Mesenchymal stem cell (in vitro differentiated cells and primary cell): ENCODE measurements around the gene CD19.
A peak's percentile ranks its signal among the peaks of the same experiment; 100 is the strongest.

Experiments used
- DNase-seq: peaks from one replicate; pipeline ENCODE4 v3.0.0-alpha.2; 2013
- H2AFZ ChIP-seq: one replicate; pipeline ENCODE4 v1.6.1; 2013; ENCODE audit warnings: low read depth, mild to moderate bottlenecking, control low read depth, inconsistent platforms, low read length, moderate library complexity
- H2AK5ac ChIP-seq: 2 replicates; pipeline ENCODE4 v1.6.1; 2013; ENCODE audit warnings: low read length, moderate library complexity, mild to moderate bottlenecking, inconsistent platforms; ENCODE audit not compliant: severe bottlenecking
- H2BK120ac ChIP-seq: one replicate; pipeline ENCODE4 v1.6.1; 2013; ENCODE audit warnings: low read depth, mild to moderate bottlenecking, inconsistent platforms, low read length, moderate library complexity
- H2BK12ac ChIP-seq, 2 experiments: one replicate each; pipeline ENCODE4 v1.6.1; 2013; ENCODE audit warnings: inconsistent platforms in 2 of 2, low read length in 2 of 2, mild to moderate bottlenecking in 2 of 2, moderate library complexity in 2 of 2, control low read depth in 1 of 2
- H2BK15ac ChIP-seq: one replicate; pipeline ENCODE4 v1.6.1; 2013; ENCODE audit warnings: mild to moderate bottlenecking, low read depth, inconsistent platforms; ENCODE audit not compliant: poor library complexity, severe bottlenecking
- H2BK5ac ChIP-seq: 2 replicates; pipeline ENCODE4 v1.6.1; 2013; ENCODE audit warnings: low read depth, mild to moderate bottlenecking, low read length, control low read depth, inconsistent platforms; ENCODE audit not compliant: poor library complexity, severe bottlenecking
- H3K14ac ChIP-seq, 2 experiments: one replicate each; pipeline ENCODE4 v1.6.1; 2013; ENCODE audit warnings: inconsistent platforms in 2 of 2, low read length in 2 of 2, control low read depth in 1 of 2, mild to moderate bottlenecking in 1 of 2, moderate library complexity in 1 of 2
- H3K18ac ChIP-seq, 2 experiments: one replicate each; pipeline ENCODE4 v1.6.1; 2013; ENCODE audit warnings: inconsistent platforms in 2 of 2, low read length in 2 of 2, control low read depth in 1 of 2, low read depth in 1 of 2, mild to moderate bottlenecking in 1 of 2
- H3K23ac ChIP-seq, 2 experiments: one replicate each; pipeline ENCODE4 v1.6.1; 2013; ENCODE audit warnings: inconsistent platforms in 2 of 2, low read length in 2 of 2, mild to moderate bottlenecking in 2 of 2, moderate library complexity in 2 of 2, control low read depth in 1 of 2
- H3K27ac ChIP-seq: 2 replicates; pipeline ENCODE4 v1.5.1; 2013; ENCODE audit warnings: mild to moderate bottlenecking, moderate library complexity, low read length, control low read depth, inconsistent platforms; ENCODE audit not compliant: poor library complexity, severe bottlenecking
- H3K27me3 ChIP-seq, 2 experiments: 2 replicates each; pipeline versions ENCODE4 v1.6.1 to v1.7.0; 2013; ENCODE audit warnings: low read length in 2 of 2, mild to moderate bottlenecking in 2 of 2, moderate library complexity in 2 of 2, control low read depth in 1 of 2, inconsistent platforms in 1 of 2; ENCODE audit not compliant: control insufficient read depth in 1 of 2, insufficient read depth in 1 of 2
- H3K36me3 ChIP-seq, 2 experiments: 2 replicates each; pipeline versions ENCODE4 v1.6.1 to v1.7.0; 2013; ENCODE audit warnings: low read length in 2 of 2, control low read depth in 1 of 2, inconsistent platforms in 1 of 2, low read depth in 1 of 2, mild to moderate bottlenecking in 1 of 2; ENCODE audit not compliant: insufficient read depth in 2 of 2, control insufficient read depth in 1 of 2
- H3K4ac ChIP-seq, 2 experiments: one replicate each; pipeline ENCODE4 v1.6.1; 2013; ENCODE audit warnings: inconsistent platforms in 2 of 2, low read length in 2 of 2, mild to moderate bottlenecking in 2 of 2, moderate library complexity in 2 of 2, control low read depth in 1 of 2, low read depth in 1 of 2
- H3K4me1 ChIP-seq: 2 replicates; pipeline ENCODE4 v1.6.1; 2013; ENCODE audit warnings: low read depth, low read length, control low read depth; ENCODE audit not compliant: control insufficient read depth, insufficient read depth
- H3K4me2 ChIP-seq: 2 replicates; pipeline ENCODE4 v1.6.1; 2013; ENCODE audit warnings: low read length, mild to moderate bottlenecking, inconsistent platforms; ENCODE audit not compliant: poor library complexity, severe bottlenecking
- H3K4me3 ChIP-seq, 2 experiments: 2 replicates each; pipeline versions ENCODE4 v1.5.1 to v1.7.0; 2013; ENCODE audit warnings: low read length in 2 of 2, mild to moderate bottlenecking in 2 of 2, control low read depth in 1 of 2, low read depth in 1 of 2; ENCODE audit not compliant: insufficient read depth in 1 of 2
- H3K79me1 ChIP-seq: replicated peaks from 2 replicates; pipeline ENCODE4 v1.6.1; 2013; ENCODE audit warnings: mild to moderate bottlenecking, control low read depth, low read length, inconsistent platforms; ENCODE audit not compliant: poor library complexity, severe bottlenecking
- H3K9ac ChIP-seq: 2 replicates; pipeline ENCODE4 v1.7.0; 2013; ENCODE audit warnings: mild to moderate bottlenecking, low read length, moderate library complexity
- H3K9me3 ChIP-seq: 2 replicates; pipeline ENCODE4 v1.7.0; 2013; ENCODE audit warnings: mild to moderate bottlenecking, low read length; ENCODE audit not compliant: control insufficient read depth
- H4K8ac ChIP-seq: one replicate; pipeline ENCODE4 v1.6.1; 2013; ENCODE audit warnings: inconsistent platforms, mild to moderate bottlenecking, low read length, moderate library complexity
- H4K91ac ChIP-seq: one replicate; pipeline ENCODE4 v1.6.1; 2013; ENCODE audit warnings: mild to moderate bottlenecking, low read length, inconsistent platforms
- WGBS: methylation state at CpG from one replicate; pipeline ENCODE4 v1.1.7; 2013; ENCODE audit warnings: mixed read lengths; 5-methylcytosine and 5-hydroxymethylcytosine counted together

CD19 gene

DNA sequence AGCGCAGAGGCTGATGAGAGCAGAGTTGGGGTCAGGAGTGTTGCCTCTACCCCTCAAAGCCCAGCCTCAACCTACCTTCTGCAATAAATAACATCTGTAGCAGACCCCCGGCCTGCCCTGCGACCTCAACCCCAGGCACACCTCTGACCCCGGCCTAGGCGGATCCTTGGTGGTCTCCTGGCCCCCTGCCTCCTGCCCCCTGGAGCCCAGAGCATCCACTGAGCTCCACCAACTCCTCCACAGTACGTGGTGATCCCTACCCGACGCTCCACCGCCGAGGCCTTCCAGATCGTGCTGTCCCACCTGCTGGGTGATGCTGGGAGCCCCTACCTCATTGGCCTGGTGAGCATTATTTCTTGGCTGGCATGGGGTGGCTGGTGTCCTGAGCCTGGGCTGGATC lies 51.2 kb downstream of the CD19 start:
- peaks cover 32% of the 10 kb centered on the region for H3K79me1 ChIP-seq
- DNase-seq, result no peak
- H3K14ac ChIP-seq, result no peak overlapping the region
- H2BK12ac ChIP-seq, result no peak overlapping the region
- H3K27me3 ChIP-seq, result no peaks in the 10 kb centered on the region
- no peak overlapping the region for H3K4me3 ChIP-seq
- no peak overlapping the region for H3K23ac ChIP-seq
- WGBS, result 97% methylated on average over 11 of the region's 11 CpGs
- no peak overlapping the region for H3K4me2 ChIP-seq
- no peak overlapping the region for H3K4ac ChIP-seq
- H3K18ac ChIP-seq, result no peak overlapping the region
- peaks cover 80 to 93% of the 10 kb centered on the region in 2 experiments for H3K36me3 ChIP-seq
- peaks cover 14% of the 10 kb centered on the region for H3K9me3 ChIP-seq
- H2BK120ac ChIP-seq, result no peak overlapping the region
- no peak overlapping the region for H2BK15ac ChIP-seq
- no peak overlapping the region for H2BK5ac ChIP-seq
- no peak overlapping the region for H2AK5ac ChIP-seq
- peak overlapping the region; percentile 54 for H4K91ac ChIP-seq
- H4K8ac ChIP-seq, result no peak overlapping the region
- no peak overlapping the region for H3K27ac ChIP-seq
- H3K9ac ChIP-seq, result no peak overlapping the region
- no peaks in the 10 kb centered on the region for H3K4me1 ChIP-seq
- no peak overlapping the region for H2AFZ ChIP-seq

DNA sequence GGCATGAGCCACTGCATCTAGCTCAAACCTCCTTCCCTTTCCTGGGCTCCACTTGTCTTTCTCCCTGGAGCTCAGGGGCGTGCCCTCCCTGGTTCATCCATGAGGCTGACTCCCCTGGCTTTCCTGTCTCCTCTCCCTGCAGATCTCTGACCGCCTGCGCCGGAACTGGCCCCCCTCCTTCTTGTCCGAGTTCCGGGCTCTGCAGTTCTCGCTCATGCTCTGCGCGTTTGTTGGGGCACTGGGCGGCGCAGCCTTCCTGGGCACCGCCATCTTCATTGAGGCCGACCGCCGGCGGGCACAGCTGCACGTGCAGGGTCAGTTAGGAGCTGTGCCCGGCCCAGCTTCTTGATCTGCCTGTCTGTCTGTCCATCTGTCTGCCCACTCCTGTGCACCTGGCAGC lies 51.9 kb downstream of the CD19 start:
- Histone ChIP-seq H3K27me3 (no peaks in the 10 kb centered on the region), H3K4ac (no peak overlapping the region), H3K4me1 (no peaks in the 10 kb centered on the region), H3K4me3 (no peak overlapping the region), H2BK120ac (no peak overlapping the region), H3K14ac (no peak overlapping the region), H3K36me3 (peaks cover 80 to 94% of the 10 kb centered on the region in 2 experiments), H3K23ac (no peak overlapping the region), H3K79me1 (peaks cover 26% of the 10 kb centered on the region), H3K4me2 (no peak overlapping the region), H4K91ac (no peak overlapping the region), H3K18ac (no peak overlapping the region), H2BK15ac (no peak overlapping the region), H3K9me3 (peaks cover 14% of the 10 kb centered on the region), H2AK5ac (no peak overlapping the region), H3K27ac (no peak overlapping the region), H3K9ac (no peak overlapping the region), H2BK5ac (no peak overlapping the region), H4K8ac (no peak overlapping the region), H2BK12ac (no peak overlapping the region), H2AFZ (no peak overlapping the region)
- no peak for DNase-seq
- WGBS, result 95% methylated on average over 18 of the region's 18 CpGs

DNA sequence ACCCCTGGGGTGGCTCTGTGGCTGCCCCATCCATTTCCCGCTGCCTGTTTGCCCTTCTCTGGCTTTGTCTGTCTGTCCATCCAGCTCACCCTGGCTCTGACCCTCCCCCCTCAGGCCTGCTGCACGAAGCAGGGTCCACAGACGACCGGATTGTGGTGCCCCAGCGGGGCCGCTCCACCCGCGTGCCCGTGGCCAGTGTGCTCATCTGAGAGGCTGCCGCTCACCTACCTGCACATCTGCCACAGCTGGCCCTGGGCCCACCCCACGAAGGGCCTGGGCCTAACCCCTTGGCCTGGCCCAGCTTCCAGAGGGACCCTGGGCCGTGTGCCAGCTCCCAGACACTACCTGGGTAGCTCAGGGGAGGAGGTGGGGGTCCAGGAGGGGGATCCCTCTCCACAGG lies 52.3 kb downstream of the CD19 start:
- Histone ChIP-seq H3K9me3 (peaks cover 14% of the 10 kb centered on the region), H3K4me3 (no peak overlapping the region), H3K4me1 (no peaks in the 10 kb centered on the region), H2BK12ac (no peak overlapping the region), H3K23ac (no peak overlapping the region), H2AFZ (no peak overlapping the region), H3K36me3 (peaks cover 77 to 95% of the 10 kb centered on the region in 2 experiments), H2BK120ac (no peak overlapping the region), H3K4me2 (no peak overlapping the region), H2BK5ac (no peak overlapping the region), H3K27ac (no peak overlapping the region), H3K79me1 (peaks cover 23% of the 10 kb centered on the region), H3K18ac (no peak overlapping the region), H3K14ac (no peak overlapping the region), H2AK5ac (no peak overlapping the region), H4K8ac (no peak overlapping the region), H3K9ac (no peak overlapping the region), H2BK15ac (no peak overlapping the region), H3K4ac (no peak overlapping the region), H4K91ac (no peak overlapping the region), H3K27me3 (no peaks in the 10 kb centered on the region)
- WGBS, result 91% methylated on average over 12 of the region's 12 CpGs
- DNase-seq, result no peak

DNA sequence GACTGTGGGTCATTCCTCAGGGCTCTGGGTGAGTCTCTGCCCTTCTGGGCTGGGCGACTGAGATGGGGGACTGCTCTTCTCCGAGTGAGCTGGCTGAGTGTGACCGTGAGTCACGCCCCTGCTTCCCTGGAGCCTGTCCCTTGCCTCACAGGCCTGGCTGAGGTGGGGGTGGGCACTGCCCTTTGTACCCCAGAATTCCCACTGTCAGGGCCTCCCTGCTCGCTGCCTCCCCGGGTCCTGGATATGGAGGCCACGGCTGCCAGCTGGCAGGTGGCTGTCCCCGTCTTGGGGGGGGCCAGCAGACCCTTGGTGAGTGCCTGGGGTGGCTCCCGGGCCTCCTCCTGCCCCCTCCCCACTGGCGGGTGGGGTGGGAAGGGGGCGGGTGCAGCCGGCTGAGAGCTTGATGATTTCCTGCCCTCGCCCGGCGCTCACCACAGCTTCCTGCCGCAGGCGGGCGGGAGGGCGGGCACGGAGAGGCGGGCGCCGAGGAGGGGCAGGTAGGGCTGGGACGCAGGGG lies 52.9 kb downstream of the CD19 start, which contains the start of gene LAT:
Gene LAT (plus strand): TSS at position 434 of the 517 bp plus-strand sequence. CDS start 366 bp downstream, outside the sequence.
- H2AK5ac ChIP-seq, result no peak within 1 kb of the TSS
- no peaks in the 10 kb centered on the region for H3K27me3 ChIP-seq
- no peaks in the 10 kb centered on the region for H3K4me1 ChIP-seq
- peak within 1 kb of the TSS in 1 of 2 experiments; percentile 42 for H3K23ac ChIP-seq
- no peak within 1 kb of the TSS for H2BK5ac ChIP-seq
- H2BK12ac ChIP-seq, result no peak within 1 kb of the TSS
- H3K4me2 ChIP-seq, result no peak within 1 kb of the TSS
- peaks cover 78 to 95% of the 10 kb centered on the region in 2 experiments for H3K36me3 ChIP-seq
- no peak within 1 kb of the TSS for H3K4ac ChIP-seq
- no peak within 1 kb of the TSS for H3K27ac ChIP-seq
- no peak within 1 kb of the TSS for H2BK15ac ChIP-seq
- whole genome bisulfite sequencing, result 90% methylated on average over 11 of the region's 24 CpGs
- no peak within 1 kb of the TSS for H3K14ac ChIP-seq
- H4K8ac ChIP-seq, result no peak within 1 kb of the TSS
- no peak within 1 kb of the TSS for H2AFZ ChIP-seq
- no peak within 1 kb of the TSS for H4K91ac ChIP-seq
- peaks cover 14% of the 10 kb centered on the region for H3K9me3 ChIP-seq
- peaks cover 21% of the 10 kb centered on the region for H3K79me1 ChIP-seq
- no peak within 1 kb of the TSS for H3K9ac ChIP-seq
- H3K18ac ChIP-seq, result no peak within 1 kb of the TSS
- DNase-seq, result no peak
- H2BK120ac ChIP-seq, result no peak within 1 kb of the TSS
- H3K4me3 ChIP-seq, result no peak within 1 kb of the TSS
